PC-3 (cell line): ENCODE data around the gene DNER. TPM values are rescaled to one million over a fixed set of nuclear protein-coding genes. Genes with fewer than 3 reads are reported as not detected.
A peak's percentile ranks its signal among the peaks of the same experiment; 100 is the strongest.

Experiments
- ATAC-seq: fragments of 200-7000 bp; cut with Tn5 transposase; 2 replicates; pipeline ENCODE4 v1.9.1; 2020; ENCODE audit warnings: mild to moderate bottlenecking, moderate library complexity
- BruUV-seq: library from RNA; stranded (reverse); fragments of 400-500 nt; replicated peaks from 2 replicates; lab custom pipeline; 2021; lab: Mats Ljungman, UMichigan
- CTCF ChIA-PET: fragments of 300-600 bp; sonication (Branson Sonifier 250); formaldehyde crosslinking; loops from one replicate; lab custom pipeline; 2022; ENCODE audit warnings: antibody characterized with exemption; lab: Charles Lee
- POLR2A ChIA-PET: fragments of 300-600 bp; sonication (Branson Sonifier 250); formaldehyde crosslinking; loops from one replicate; lab custom pipeline; 2022; ENCODE audit warnings: antibody characterized with exemption; ENCODE audit not compliant: unreplicated experiment; lab: Charles Lee
- DNase-seq: peaks from one replicate; pipeline ENCODE4 v3.0.0-alpha.2; 2015
- H2AFZ ChIP-seq: fragments of 300-600 bp; sonication (generic); 2 replicates; pipeline ENCODE4 v1.6.0; 2016; ENCODE audit warnings: antibody characterized with exemption, low read length
- H3F3A ChIP-seq: fragments of 300-600 bp; sonication (generic); one replicate; pipeline ENCODE4 v1.6.0; 2017; ENCODE audit warnings: antibody characterized with exemption, low read length, control low read depth, mild to moderate bottlenecking; ENCODE audit not compliant: unreplicated experiment
- H3K27ac ChIP-seq: fragments of 300-600 bp; sonication (generic); 2 replicates; pipeline ENCODE4 v1.5.1; 2016; ENCODE audit warnings: mild to moderate bottlenecking, low read length
- H3K27me3 ChIP-seq: fragments of 300-600 bp; sonication (generic); 2 replicates; pipeline ENCODE4 v1.6.1; 2016; ENCODE audit warnings: low read length, mixed read lengths
- H3K36me3 ChIP-seq: fragments of 300-600 bp; sonication (generic); 2 replicates; pipeline ENCODE4 v1.6.1; 2016; ENCODE audit warnings: low read depth, mixed run types, low read length, mixed read lengths
- H3K4me1 ChIP-seq: fragments of 300-600 bp; sonication (generic); 2 replicates; pipeline ENCODE4 v1.5.1; 2016; ENCODE audit warnings: low read length; ENCODE audit not compliant: insufficient read depth
- H3K4me2 ChIP-seq: fragments of 300-600 bp; sonication (generic); 2 replicates; pipeline ENCODE4 v1.6.0; 2016; ENCODE audit warnings: low read length
- H3K4me3 ChIP-seq: fragments of 300-600 bp; sonication (generic); 2 replicates; pipeline ENCODE4 v1.5.1; 2016; ENCODE audit warnings: mild to moderate bottlenecking, low read length, mixed read lengths
- H3K79me2 ChIP-seq: fragments of 300-600 bp; sonication (generic); 2 replicates; pipeline ENCODE4 v1.6.1; 2017; ENCODE audit warnings: low read length, mixed read lengths
- H3K9ac ChIP-seq: fragments of 300-600 bp; sonication (generic); 2 replicates; pipeline ENCODE4 v1.6.0; 2016; ENCODE audit warnings: mild to moderate bottlenecking, low read length
- H3K9me2 ChIP-seq: fragments of 300-600 bp; sonication (generic); replicated peaks from 2 replicates; pipeline ENCODE4 v1.6.1; 2016; ENCODE audit warnings: mixed run types, low read length, mixed read lengths
- H3K9me3 ChIP-seq: fragments of 300-600 bp; sonication (generic); 2 replicates; pipeline ENCODE4 v1.6.1; 2016; ENCODE audit warnings: low read length, mixed read lengths
- H4K20me1 ChIP-seq: fragments of 300-600 bp; sonication (generic); 2 replicates; pipeline ENCODE4 v1.6.1; 2016; ENCODE audit warnings: low read length, mixed read lengths
- EZH2 ChIP-seq: fragments of 300-600 bp; sonication (generic); IDR thresholded peaks from one replicate; pipeline ENCODE4 v1.6.1; 2017; ENCODE audit warnings: antibody characterized with exemption, mild to moderate bottlenecking, low read length; ENCODE audit not compliant: unreplicated experiment
- EZH2phosphoT487 ChIP-seq: fragments of 300-600 bp; sonication (generic); IDR thresholded peaks from 2 replicates; pipeline ENCODE4 v1.6.1; 2018; ENCODE audit warnings: mild to moderate bottlenecking, antibody characterized with exemption, low read length, borderline replicate concordance
- intact Hi-C: fragments of 100-400 bp; cut with micrococcal nuclease; formaldehyde crosslinking; loops from 2 replicates; pipeline ENCODE4 v1.9.0; 2023
- total RNA-seq: library from RNA; depleted of rRNA; stranded (reverse); fragments of >200 nt; gene quantifications from 2 replicates; pipeline ENCODE4 v1.2.3, GENCODE V29; 2014
- TF ChIP-seq, protein P1 (sequence below): fragments of 300-600 bp; sonication (generic); conservative IDR thresholded peaks from 2 replicates; pipeline ENCODE4 v1.5.1; 2017; ENCODE audit warnings: antibody characterized with exemption, low read depth, mild to moderate bottlenecking, low read length

DNER gene
- total RNA-seq, 1 experiment from 2014 or later, result 1.1 TPM

DNA sequence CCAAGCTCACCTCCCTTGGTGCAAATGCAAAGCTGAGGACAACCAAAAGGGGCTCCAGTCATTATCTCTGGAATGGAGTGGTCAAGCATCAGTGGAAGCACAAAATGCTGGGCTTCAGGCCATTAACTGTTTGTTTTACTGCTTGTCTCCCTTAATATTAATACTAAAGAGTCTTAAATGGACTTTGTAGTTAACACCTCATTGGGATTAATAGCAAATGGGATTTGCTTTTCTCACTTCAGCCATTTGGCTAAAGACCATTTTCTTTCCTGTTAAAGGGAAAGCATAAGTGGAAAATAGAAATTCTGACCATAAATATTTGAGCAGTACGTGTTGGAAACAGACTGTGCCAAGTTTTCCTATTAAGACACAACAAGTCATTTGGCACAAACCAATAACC is 154.4 kb downstream of the DNER start:
- Histone ChIP-seq H3K27ac (no peak overlapping the region), H4K20me1 (no peaks in the 10 kb centered on the region), H3K27me3 (peaks cover 18% of the 10 kb centered on the region; the same call in 1 of the 2 replicates), H3F3A (no peaks in the 10 kb centered on the region), H3K4me2 (no peak overlapping the region), H3K9me2 (no peaks in the 10 kb centered on the region), H3K9me3 (no peaks in the 10 kb centered on the region), H3K9ac (no peak overlapping the region), H3K4me3 (no peak overlapping the region), H3K4me1 (no peaks in the 10 kb centered on the region), H2AFZ (no peak overlapping the region), H3K79me2 (no peaks in the 10 kb centered on the region), H3K36me3 (no peaks in the 10 kb centered on the region)
- ChIA-PET CTCF (no interaction called here), POLR2A (no interaction called here)
- DNase-seq (no peak), ATAC-seq (no peak)
- BruUV-seq, result no TSS peak
- intact Hi-C loops, result no loop called here
- TF ChIP-seq EZH2phosphoT487, result no peak

DNA sequence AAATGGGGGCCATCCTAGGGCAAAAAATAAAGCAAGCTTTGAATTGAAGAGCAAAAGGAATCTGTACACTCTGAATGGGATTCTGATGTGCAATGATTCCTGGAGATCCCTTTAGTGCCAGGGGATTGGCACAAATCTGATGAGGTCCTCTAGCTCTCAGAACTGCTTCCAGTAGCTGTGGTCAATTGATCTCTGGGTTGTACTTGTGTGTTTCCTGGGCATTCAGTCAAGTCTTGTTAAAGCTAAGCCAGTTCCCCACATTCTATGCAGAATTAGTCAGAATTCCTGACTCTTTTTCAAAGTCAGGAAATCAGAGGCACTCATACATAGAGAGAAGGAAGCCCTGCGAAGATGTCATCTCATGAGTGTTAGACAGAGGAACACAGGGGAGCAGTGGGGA is 161.3 kb downstream of the DNER start:
- TF ChIP-seq EZH2phosphoT487 (no peak), EZH2 (no peak)
- TF ChIP-seq, protein P1, sequence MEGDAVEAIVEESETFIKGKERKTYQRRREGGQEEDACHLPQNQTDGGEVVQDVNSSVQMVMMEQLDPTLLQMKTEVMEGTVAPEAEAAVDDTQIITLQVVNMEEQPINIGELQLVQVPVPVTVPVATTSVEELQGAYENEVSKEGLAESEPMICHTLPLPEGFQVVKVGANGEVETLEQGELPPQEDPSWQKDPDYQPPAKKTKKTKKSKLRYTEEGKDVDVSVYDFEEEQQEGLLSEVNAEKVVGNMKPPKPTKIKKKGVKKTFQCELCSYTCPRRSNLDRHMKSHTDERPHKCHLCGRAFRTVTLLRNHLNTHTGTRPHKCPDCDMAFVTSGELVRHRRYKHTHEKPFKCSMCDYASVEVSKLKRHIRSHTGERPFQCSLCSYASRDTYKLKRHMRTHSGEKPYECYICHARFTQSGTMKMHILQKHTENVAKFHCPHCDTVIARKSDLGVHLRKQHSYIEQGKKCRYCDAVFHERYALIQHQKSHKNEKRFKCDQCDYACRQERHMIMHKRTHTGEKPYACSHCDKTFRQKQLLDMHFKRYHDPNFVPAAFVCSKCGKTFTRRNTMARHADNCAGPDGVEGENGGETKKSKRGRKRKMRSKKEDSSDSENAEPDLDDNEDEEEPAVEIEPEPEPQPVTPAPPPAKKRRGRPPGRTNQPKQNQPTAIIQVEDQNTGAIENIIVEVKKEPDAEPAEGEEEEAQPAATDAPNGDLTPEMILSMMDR, result no peak
- no peaks in the 10 kb centered on the region for H3F3A ChIP-seq
- ATAC-seq, result peak; percentile 49
- peaks cover 5% of the 10 kb centered on the region; the same call in 1 of the 2 replicates for H3K4me1 ChIP-seq
- CTCF ChIA-PET, result no interaction called here
- no peak overlapping the region for H3K9ac ChIP-seq
- no peaks in the 10 kb centered on the region for H4K20me1 ChIP-seq
- H3K36me3 ChIP-seq, result no peaks in the 10 kb centered on the region
- H3K9me3 ChIP-seq, result no peaks in the 10 kb centered on the region
- no peak overlapping the region for H2AFZ ChIP-seq
- H3K4me3 ChIP-seq, result no peak overlapping the region
- no peak overlapping the region for H3K27ac ChIP-seq
- H3K79me2 ChIP-seq, result no peaks in the 10 kb centered on the region
- H3K4me2 ChIP-seq, result no peak overlapping the region
- no TSS peak for BruUV-seq
- no peaks in the 10 kb centered on the region for H3K9me2 ChIP-seq
- no peaks in the 10 kb centered on the region for H3K27me3 ChIP-seq
- POLR2A ChIA-PET, result no interaction called here
- peak; percentile 4 for DNase-seq
- intact Hi-C loops, result no loop called here

DNA sequence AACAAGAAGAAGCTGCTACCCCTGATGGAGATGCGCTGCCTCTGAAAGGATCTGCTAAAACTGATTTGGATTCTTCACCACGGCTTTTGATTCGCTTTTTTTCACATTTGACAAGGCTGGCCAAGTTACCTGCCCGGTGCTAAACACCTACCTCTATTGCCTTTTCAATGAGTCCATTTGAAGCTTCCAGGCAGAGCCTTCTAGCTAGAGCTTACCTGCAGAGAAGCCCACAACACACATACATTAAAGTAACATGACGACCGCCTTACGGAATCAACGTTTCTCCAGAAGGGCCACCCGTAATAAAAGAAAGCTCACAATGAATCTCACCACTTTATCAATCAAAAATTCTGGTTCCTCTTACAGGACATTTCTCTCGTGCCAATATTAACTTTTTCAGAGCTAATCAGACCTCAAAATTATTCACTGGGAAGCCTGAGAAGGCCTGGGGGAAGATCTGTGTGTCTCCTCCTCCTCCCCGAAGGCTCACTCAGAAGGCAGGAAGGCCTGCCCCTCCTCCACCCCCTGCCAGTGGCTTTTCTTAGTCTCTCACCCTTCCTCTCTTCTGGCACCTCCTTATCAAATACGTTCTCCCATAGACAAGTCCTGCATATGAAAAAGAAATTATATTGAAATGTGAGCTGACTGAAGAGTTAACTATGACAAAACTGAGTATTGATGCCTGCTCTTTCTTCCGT is 171.0 kb downstream of the DNER start:
- POLR2A ChIA-PET, result no interaction called here
- no peak overlapping the region for H2AFZ ChIP-seq
- ATAC-seq (no peak), DNase-seq (no peak)
- H3K27me3 ChIP-seq, result no peaks in the 10 kb centered on the region
- H3F3A ChIP-seq, result no peaks in the 10 kb centered on the region
- intact Hi-C loops, result no loop called here
- BruUV-seq, result no TSS peak
- no peak overlapping the region for H3K9ac ChIP-seq
- no peaks in the 10 kb centered on the region for H3K9me2 ChIP-seq
- no peaks in the 10 kb centered on the region for H3K4me1 ChIP-seq
- no peaks in the 10 kb centered on the region for H3K36me3 ChIP-seq
- H3K4me3 ChIP-seq, result no peak overlapping the region
- no peaks in the 10 kb centered on the region for H4K20me1 ChIP-seq
- TF ChIP-seq, protein P1, result no peak
- TF ChIP-seq EZH2 (no peak), EZH2phosphoT487 (no peak)
- H3K9me3 ChIP-seq, result no peaks in the 10 kb centered on the region
- CTCF ChIA-PET, result no interaction called here
- no peak overlapping the region for H3K27ac ChIP-seq
- H3K4me2 ChIP-seq, result no peak overlapping the region
- H3K79me2 ChIP-seq, result no peaks in the 10 kb centered on the region
